DOHH2 (cell line): ENCODE results near the gene ADAM10.

Source experiments
- H3F3A ChIP-seq: fragments of 200-600 bp; sonication (generic), shearing (Covaris generic); 2 replicates; pipeline ENCODE4 v1.6.0; 2016; ENCODE audit warnings: antibody characterized with exemption, mild to moderate bottlenecking; ENCODE audit not compliant: control insufficient read depth, insufficient read depth
- H3K27ac ChIP-seq: fragments of 200-600 bp; sonication (generic); 2 replicates; pipeline ENCODE4 v1.5.1; 2014; ENCODE audit warnings: low read depth, mild to moderate bottlenecking, low read length, moderate library complexity
- H3K27me3 ChIP-seq: fragments of 200-600 bp; sonication (generic); 2 replicates; pipeline ENCODE4 v1.6.1; 2014; ENCODE audit warnings: mild to moderate bottlenecking, low read length, mixed read lengths; ENCODE audit not compliant: control insufficient read depth
- H3K36me3 ChIP-seq: fragments of 200-600 bp; sonication (generic); 2 replicates; pipeline ENCODE4 v1.6.1; 2014; ENCODE audit warnings: mild to moderate bottlenecking, low read length, moderate library complexity, mixed read lengths; ENCODE audit not compliant: control insufficient read depth
- H3K4me1 ChIP-seq: fragments of 200-600 bp; sonication (generic); 2 replicates; pipeline ENCODE4 v1.6.1; 2014; ENCODE audit warnings: mild to moderate bottlenecking, low read length, mixed read lengths; ENCODE audit not compliant: control insufficient read depth
- H3K4me2 ChIP-seq: fragments of 200-600 bp; sonication (generic); 2 replicates; pipeline ENCODE4 v1.6.0; 2014; ENCODE audit warnings: mild to moderate bottlenecking, low read length, moderate library complexity
- H3K4me3 ChIP-seq: fragments of 200-600 bp; sonication (generic); 2 replicates; pipeline ENCODE4 v1.5.1; 2014; ENCODE audit warnings: mild to moderate bottlenecking, low read length, mixed read lengths
- H3K79me2 ChIP-seq: fragments of 200-600 bp; sonication (generic); 2 replicates; pipeline ENCODE4 v1.6.1; 2014; ENCODE audit warnings: mild to moderate bottlenecking, low read length, mixed read lengths; ENCODE audit not compliant: control insufficient read depth
- H3K9me2 ChIP-seq: fragments of 200-600 bp; sonication (generic); replicated peaks from 2 replicates; pipeline ENCODE4 v1.6.1; 2014; ENCODE audit warnings: mild to moderate bottlenecking, low read length, mixed read lengths; ENCODE audit not compliant: control insufficient read depth
- H3K9me3 ChIP-seq: fragments of 200-600 bp; sonication (generic); 2 replicates; pipeline ENCODE4 v1.6.1; 2014; ENCODE audit warnings: antibody characterized with exemption, low read length, mixed read lengths; ENCODE audit not compliant: control insufficient read depth, insufficient read depth
- H4K20me1 ChIP-seq: fragments of 200-600 bp; sonication (generic); 2 replicates; pipeline ENCODE4 v1.6.0; 2014; ENCODE audit warnings: low read depth, mild to moderate bottlenecking, antibody characterized with exemption, low read length, moderate library complexity; ENCODE audit not compliant: control insufficient read depth, insufficient read depth
- CTCF ChIP-seq: fragments of 200-600 bp; sonication (generic); IDR thresholded peaks from one replicate; pipeline ENCODE4 v1.5.1; 2014; ENCODE audit warnings: antibody characterized with exemption, mild to moderate bottlenecking, low read depth, low read length; ENCODE audit not compliant: poor library complexity, severe bottlenecking
- EZH2phosphoT487 ChIP-seq: fragments of 200-600 bp; sonication (generic); IDR thresholded peaks from 2 replicates; pipeline ENCODE4 v1.6.1; 2017; ENCODE audit warnings: borderline replicate concordance, mild to moderate bottlenecking, antibody characterized with exemption, low read length, moderate library complexity, mixed read lengths

The ADAM10 gene

GRCh38 chr15:58678683-58679082 lies 70.8 kb downstream of the ADAM10 start:
- no peak for TF ChIP-seq CTCF
- TF ChIP-seq EZH2phosphoT487 = no peak
- Histone ChIP-seq H3K36me3 (peaks cover 6% of the 10 kb centered on the region; the same call in 1 of the 2 replicates), H3K4me3 (no peak overlapping the region), H3K27ac (no peak overlapping the region), H4K20me1 (peaks cover 4% of the 10 kb centered on the region; the same call in 1 of the 2 replicates), H3K27me3 (no peaks in the 10 kb centered on the region), H3K9me2 (no peaks in the 10 kb centered on the region), H3K79me2 (0 out of 2 replicates have a peak, but pooled peaks cover 2% of the 10 kb centered on the region), H3K9me3 (no peaks in the 10 kb centered on the region), H3F3A (no peaks in the 10 kb centered on the region), H3K4me2 (no peak overlapping the region), H3K4me1 (peaks cover 8% of the 10 kb centered on the region)

DNA sequence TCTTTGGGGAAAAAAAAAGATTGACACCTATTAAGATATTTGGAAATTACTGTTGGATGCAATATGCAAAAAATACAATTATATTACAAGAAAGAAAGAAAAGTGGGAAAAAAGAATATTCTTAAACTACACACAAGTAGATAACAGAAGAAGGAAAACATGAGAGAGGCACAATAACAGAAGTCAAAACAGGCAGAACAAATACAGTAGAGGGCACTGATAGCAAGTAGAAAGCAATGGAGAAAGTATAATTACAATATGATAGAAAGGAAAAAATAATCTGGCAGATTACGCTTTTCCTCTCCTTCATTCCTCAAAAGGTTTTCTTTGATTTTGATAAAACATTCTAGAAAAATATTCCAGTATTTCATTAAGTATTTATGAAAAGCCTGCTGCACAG lies 72.1 kb downstream of the ADAM10 start:
- Histone ChIP-seq H3K79me2 (no peaks in the 10 kb centered on the region), H3K4me2 (no peak overlapping the region), H3K4me1 (peaks cover 6% of the 10 kb centered on the region), H3K9me2 (no peaks in the 10 kb centered on the region), H3K27me3 (no peaks in the 10 kb centered on the region), H3F3A (no peaks in the 10 kb centered on the region), H3K4me3 (no peak overlapping the region), H3K27ac (no peak overlapping the region), H3K36me3 (peaks cover 6% of the 10 kb centered on the region; the same call in 1 of the 2 replicates), H3K9me3 (no peaks in the 10 kb centered on the region), H4K20me1 (peaks cover 4% of the 10 kb centered on the region; the same call in 1 of the 2 replicates)
- no peak for TF ChIP-seq EZH2phosphoT487
- TF ChIP-seq CTCF = no peak

DNA sequence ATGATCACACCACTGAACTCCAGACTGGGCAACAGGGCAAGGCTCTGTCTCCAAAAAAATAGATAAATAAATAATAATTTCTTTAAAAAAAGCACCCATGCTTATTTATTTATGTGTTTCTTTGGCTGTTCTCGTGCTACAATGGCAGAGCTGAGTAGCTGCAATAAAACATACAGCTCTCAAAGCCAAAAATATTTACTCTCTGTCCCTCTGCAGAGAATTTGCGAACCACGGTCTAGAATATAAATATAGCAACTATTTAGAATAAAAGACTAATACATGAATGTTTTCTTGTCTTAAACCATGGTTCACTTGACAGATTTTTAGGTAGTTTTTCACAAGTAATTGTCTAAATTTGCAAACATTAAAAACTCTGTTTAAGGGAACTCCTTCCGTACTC lies 72.7 kb downstream of the ADAM10 start:
- no peak overlapping the region for H3K4me2 ChIP-seq
- no peaks in the 10 kb centered on the region for H3F3A ChIP-seq
- no peaks in the 10 kb centered on the region for H3K27me3 ChIP-seq
- TF ChIP-seq EZH2phosphoT487 (no peak), CTCF (no peak)
- H3K27ac ChIP-seq = no peak overlapping the region
- no peaks in the 10 kb centered on the region for H3K79me2 ChIP-seq
- no peaks in the 10 kb centered on the region for H3K9me3 ChIP-seq
- no peaks in the 10 kb centered on the region for H3K9me2 ChIP-seq
- no peak overlapping the region for H3K4me3 ChIP-seq
- H4K20me1 ChIP-seq = peaks cover 4% of the 10 kb centered on the region; the same call in 1 of the 2 replicates
- peaks cover 3% of the 10 kb centered on the region for H3K4me1 ChIP-seq
- H3K36me3 ChIP-seq = peaks cover 6% of the 10 kb centered on the region; the same call in 1 of the 2 replicates

DNA sequence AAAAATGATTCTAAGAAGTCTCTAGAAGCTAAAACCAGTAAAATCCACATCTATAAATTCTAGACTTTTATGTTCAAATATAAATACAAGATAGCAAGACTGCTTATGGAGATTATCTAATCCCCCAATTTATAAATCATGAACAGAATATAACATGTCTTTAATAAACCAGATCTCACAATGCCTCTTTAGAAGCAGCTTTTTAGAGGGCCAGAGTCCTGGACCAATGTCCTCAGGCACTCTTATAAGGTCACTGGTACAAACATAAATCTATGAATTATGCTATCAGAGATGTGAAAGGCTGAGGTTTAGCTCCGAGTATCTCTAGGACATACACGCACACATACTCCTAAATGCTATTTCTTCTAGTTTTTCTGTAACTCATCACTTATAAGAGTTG lies 78.3 kb downstream of the ADAM10 start:
- H3F3A ChIP-seq = no peaks in the 10 kb centered on the region
- no peaks in the 10 kb centered on the region for H3K4me1 ChIP-seq
- no peaks in the 10 kb centered on the region for H3K27me3 ChIP-seq
- no peak overlapping the region for H3K4me3 ChIP-seq
- no peaks in the 10 kb centered on the region for H3K9me2 ChIP-seq
- no peaks in the 10 kb centered on the region for H3K9me3 ChIP-seq
- H3K79me2 ChIP-seq = no peaks in the 10 kb centered on the region
- TF ChIP-seq CTCF (no peak), EZH2phosphoT487 (no peak)
- no peak overlapping the region for H3K27ac ChIP-seq
- H4K20me1 ChIP-seq = no peaks in the 10 kb centered on the region
- no peak overlapping the region for H3K4me2 ChIP-seq
- H3K36me3 ChIP-seq = no peaks in the 10 kb centered on the region
